Ishikawa (cell line): Measurements from ENCODE around the gene DNAJC15.

ENCODE experiments used
- CEBPB ChIP-seq: IDR thresholded peaks from 2 replicates; pipeline ENCODE4 v1.6.1; 2012
- CREB1 ChIP-seq: IDR thresholded peaks from 2 replicates; pipeline ENCODE4 v1.6.1; 2012; ENCODE audit warnings: low read depth
- RAD21 ChIP-seq: IDR thresholded peaks from 2 replicates; pipeline ENCODE4 v1.6.1; 2012; ENCODE audit warnings: low read depth
- REST ChIP-seq: IDR thresholded peaks from 2 replicates; pipeline ENCODE4 v1.6.1; 2012; ENCODE audit warnings: low read depth, mild to moderate bottlenecking

- TF ChIP-seq CREB1 = no peak
- no peak for TF ChIP-seq CEBPB
- no peak for TF ChIP-seq RAD21
- TF ChIP-seq REST = no peak
Observed at GRCh38 chr13:43150369-43151207, 127.2 kb downstream of the DNAJC15 start.
